Neural cell (in vitro differentiated cells): ENCODE measurements around the gene FERMT2.

Experiments
- CTCF ChIP-seq: fragments of 450-650 bp; IDR thresholded peaks from 2 replicates; pipeline ENCODE4 v1.5.1; 2014; ENCODE audit warnings: antibody characterized with exemption, mild to moderate bottlenecking, moderate library complexity; ENCODE audit not compliant: poor library complexity, severe bottlenecking
- EP300 ChIP-seq: fragments of 450-650 bp; conservative IDR thresholded peaks from 2 replicates; pipeline ENCODE4 v1.6.1; 2014; ENCODE audit warnings: antibody characterized with exemption, mild to moderate bottlenecking, moderate library complexity; ENCODE audit not compliant: poor library complexity, severe bottlenecking
- EZH2 ChIP-seq: fragments of 200-600, 300-800 bp; shearing (Covaris generic), sonication (generic); IDR thresholded peaks from 2 replicates; pipeline ENCODE4 v1.6.1; 2014; ENCODE audit warnings: antibody characterized with exemption, low read length, borderline replicate concordance, mild to moderate bottlenecking; ENCODE audit not compliant: insufficient read depth, poor library complexity, severe bottlenecking
- MXI1 ChIP-seq: fragments of 450-650 bp; conservative IDR thresholded peaks from 2 replicates; pipeline ENCODE4 v1.6.1; 2014; ENCODE audit warnings: antibody characterized with exemption, mild to moderate bottlenecking; ENCODE audit not compliant: poor library complexity, severe bottlenecking
- POLR2AphosphoS5 ChIP-seq: IDR thresholded peaks from 2 replicates; pipeline ENCODE4 v1.6.1; 2012
- RAD21 ChIP-seq: fragments of 450-650 bp; conservative IDR thresholded peaks from 2 replicates; pipeline ENCODE4 v1.6.1; 2014; ENCODE audit warnings: antibody characterized with exemption, mild to moderate bottlenecking, moderate library complexity
- SMC3 ChIP-seq: fragments of 450-650 bp; conservative IDR thresholded peaks from 2 replicates; pipeline ENCODE4 v1.6.1; 2014; ENCODE audit warnings: antibody characterized with exemption, mild to moderate bottlenecking, moderate library complexity; ENCODE audit not compliant: poor library complexity

GRCh38 chr14:52860209-52860608 lies 90.6 kb downstream of the FERMT2 start:
- TF ChIP-seq EZH2 (no peak), POLR2AphosphoS5 (no peak), RAD21 (no peak), CTCF (no peak), MXI1 (no peak), SMC3 (no peak), EP300 (no peak)
